GM13976 (cell line): ENCODE measurements around the gene MINDY4.
"Not testable (repeated sequence)": the region's sequence is repeated elsewhere in the genome, so short reads cannot be mapped to it uniquely, and the experiment has no call there.

Experiments used
- DNase-seq: peaks from one replicate; pipeline ENCODE4 v3.0.0; 2012; ENCODE audit warnings: low spot score
- in situ Hi-C: fragments of 300-500 bp; cut with MboI; formaldehyde crosslinking; loops from one replicate; pipeline ENCODE4 v1.12.0; 2022; ENCODE audit warnings: low sequenced_read_pairs, mixed read lengths, inconsistent platforms; ENCODE audit not compliant: unreplicated experiment
- TF ChIP-seq, protein P1 (sequence below): IDR thresholded peaks from 2 replicates; pipeline ENCODE4 v1.5.1; 2012; ENCODE audit warnings: borderline replicate concordance, mild to moderate bottlenecking; ENCODE audit not compliant: insufficient read depth; ENCODE audit errors: extremely low read depth, missing control alignments, control extremely low read depth

Gene MINDY4

DNA sequence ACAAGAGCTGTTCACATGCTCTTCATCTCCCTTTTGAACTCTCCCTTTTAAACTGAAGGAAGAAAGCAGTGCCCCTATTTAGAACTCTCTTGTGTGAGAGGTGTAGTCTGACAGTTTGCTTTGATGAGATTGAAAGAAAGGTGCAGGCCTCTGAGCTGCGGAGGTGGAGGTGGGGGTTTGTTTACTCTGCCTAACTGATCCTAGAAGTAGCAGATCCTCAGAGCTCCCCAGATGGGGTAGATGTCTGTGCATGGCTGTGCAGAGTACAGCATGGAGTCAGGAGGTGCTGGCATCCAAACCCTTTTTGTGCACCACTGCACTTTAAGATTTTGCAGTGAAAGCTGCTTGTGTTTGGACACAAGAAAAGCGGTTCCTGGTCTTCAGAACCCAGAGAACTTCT, 58.3 kb downstream of the MINDY4 start:
- in situ Hi-C loops, result no loop called here
- TF ChIP-seq, protein P1, sequence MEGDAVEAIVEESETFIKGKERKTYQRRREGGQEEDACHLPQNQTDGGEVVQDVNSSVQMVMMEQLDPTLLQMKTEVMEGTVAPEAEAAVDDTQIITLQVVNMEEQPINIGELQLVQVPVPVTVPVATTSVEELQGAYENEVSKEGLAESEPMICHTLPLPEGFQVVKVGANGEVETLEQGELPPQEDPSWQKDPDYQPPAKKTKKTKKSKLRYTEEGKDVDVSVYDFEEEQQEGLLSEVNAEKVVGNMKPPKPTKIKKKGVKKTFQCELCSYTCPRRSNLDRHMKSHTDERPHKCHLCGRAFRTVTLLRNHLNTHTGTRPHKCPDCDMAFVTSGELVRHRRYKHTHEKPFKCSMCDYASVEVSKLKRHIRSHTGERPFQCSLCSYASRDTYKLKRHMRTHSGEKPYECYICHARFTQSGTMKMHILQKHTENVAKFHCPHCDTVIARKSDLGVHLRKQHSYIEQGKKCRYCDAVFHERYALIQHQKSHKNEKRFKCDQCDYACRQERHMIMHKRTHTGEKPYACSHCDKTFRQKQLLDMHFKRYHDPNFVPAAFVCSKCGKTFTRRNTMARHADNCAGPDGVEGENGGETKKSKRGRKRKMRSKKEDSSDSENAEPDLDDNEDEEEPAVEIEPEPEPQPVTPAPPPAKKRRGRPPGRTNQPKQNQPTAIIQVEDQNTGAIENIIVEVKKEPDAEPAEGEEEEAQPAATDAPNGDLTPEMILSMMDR, result no peak
- DNase-seq, result no peak

DNA sequence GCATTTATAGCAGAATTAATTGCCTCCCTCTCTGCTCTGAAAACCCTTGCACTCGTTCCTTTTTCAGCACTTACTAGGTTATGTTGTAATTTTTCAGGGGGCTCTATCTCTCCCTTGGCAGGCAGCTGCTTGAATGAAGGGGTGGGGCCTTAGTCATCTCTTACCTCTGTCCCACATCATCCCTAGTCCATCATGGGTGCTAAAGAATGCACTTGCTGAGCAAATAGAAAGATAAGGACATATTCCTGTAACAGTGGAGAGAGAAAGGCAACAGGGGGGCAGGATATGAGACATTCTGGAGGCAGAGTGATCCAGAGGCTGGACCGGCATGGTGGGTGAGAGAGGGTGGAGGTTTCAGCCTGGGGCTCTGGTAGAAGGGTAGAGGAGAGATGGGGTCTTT, 60.0 kb downstream of the MINDY4 start:
- TF ChIP-seq, protein P1, result no peak
- in situ Hi-C loops, result no loop called here
- no peak for DNase-seq

DNA sequence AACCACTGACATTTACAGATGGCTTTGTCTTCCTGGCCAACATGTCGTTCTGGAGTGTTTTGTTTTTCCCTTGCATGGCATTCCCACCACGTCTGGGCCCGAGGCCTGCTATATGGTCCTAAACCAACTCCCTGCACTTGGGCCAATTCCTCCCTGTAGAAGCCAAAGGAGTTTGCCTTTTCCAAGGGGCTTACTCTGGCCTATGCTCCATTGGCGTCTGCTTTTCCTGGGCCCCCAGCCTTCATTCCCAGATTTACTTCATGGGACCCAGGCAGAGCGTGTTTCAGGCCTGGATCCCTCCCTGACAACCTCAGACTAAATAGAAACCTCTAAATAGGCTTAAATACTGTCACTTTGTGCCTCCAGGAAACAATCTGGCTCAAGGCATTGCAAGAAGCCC, 60.7 kb downstream of the MINDY4 start:
- no peak for DNase-seq
- in situ Hi-C loops, result no loop called here
- TF ChIP-seq, protein P1, result no peak

DNA sequence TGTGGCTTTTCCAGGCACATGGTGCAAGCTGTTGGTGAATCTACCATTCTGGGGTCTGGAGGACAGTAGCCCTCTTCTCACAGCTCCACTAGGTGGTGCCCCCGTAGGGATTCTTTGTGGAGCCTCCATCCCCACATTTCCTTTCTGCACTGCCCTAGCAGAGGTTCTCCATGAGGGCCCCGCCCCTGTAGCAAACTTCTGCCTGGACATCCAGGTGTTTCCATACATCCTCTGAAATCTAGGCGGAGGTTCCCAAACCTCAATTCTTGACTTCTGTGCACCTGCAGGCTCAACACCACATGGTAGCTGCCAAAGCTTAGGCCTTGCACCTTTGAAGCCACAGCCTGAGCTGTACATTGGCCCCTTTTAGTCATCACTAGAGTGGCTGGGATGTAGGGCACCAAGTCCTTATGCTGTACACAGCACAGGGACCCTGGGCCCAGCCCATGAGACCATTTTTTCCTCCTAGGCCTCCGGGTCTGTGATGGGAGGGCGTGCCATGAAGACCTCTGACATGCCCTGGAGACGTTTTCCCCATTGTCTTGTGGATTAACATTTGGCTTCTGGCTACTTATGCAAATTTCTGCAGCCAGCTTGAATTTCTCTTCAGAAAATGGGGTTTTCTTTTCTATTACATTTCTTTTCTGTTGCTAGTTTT, 62.9 kb downstream of the MINDY4 start:
- in situ Hi-C loops, DNase-seq: not testable (repeated sequence)

DNA sequence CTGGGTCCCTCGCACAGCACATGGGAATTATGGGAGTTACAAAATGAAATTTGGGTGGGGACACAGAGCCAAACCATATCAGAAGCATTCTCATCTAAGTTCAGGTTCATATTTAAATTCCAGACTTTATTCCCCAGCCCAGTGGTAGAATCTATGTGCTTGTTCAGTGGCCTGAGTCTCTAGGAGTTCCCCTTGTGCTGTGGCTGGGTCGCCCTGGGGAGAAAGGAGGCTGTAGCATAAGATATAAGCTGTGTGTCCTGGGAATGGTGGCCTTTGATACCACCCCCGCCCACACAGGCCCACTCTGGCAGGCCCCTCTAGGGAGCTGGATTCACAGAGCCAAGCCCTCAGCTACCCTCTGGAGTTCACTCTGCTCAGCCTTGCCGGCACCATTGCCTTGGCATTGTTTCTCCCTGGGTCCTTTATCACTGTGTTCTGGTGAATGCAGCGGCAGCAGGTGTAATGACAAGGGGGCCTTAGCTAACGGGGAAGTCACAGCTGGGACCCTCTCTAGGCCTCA, 64.2 kb downstream of the MINDY4 start:
- in situ Hi-C loops, result no loop called here
- TF ChIP-seq, protein P1, result no peak

DNA sequence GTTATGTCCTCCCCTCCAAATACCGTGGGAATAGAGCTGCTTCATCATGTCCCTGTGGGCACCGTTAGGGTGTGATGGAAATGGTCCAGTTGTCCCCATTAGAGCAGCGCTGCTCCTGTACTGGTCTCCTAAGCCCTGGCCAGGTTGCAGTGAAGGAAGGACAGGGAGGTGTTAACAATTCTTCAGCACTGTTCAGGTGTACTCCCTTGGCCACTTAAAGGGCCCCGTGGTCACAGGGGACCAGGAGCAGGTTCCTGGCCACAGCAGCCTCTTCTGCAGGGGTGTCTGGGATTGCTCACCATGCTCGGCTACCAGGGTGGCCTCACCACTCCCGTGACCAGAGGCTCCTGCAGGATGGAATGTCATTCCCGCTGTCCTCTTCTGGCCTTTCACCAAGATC, 65.8 kb downstream of the MINDY4 start:
- DNase-seq, result no peak
- TF ChIP-seq, protein P1, result no peak
- in situ Hi-C loops, result no loop called here

More for the DNA sequence above, 64.2 kb downstream of the MINDY4 start:
- DNase-seq, result no peak

DNA sequence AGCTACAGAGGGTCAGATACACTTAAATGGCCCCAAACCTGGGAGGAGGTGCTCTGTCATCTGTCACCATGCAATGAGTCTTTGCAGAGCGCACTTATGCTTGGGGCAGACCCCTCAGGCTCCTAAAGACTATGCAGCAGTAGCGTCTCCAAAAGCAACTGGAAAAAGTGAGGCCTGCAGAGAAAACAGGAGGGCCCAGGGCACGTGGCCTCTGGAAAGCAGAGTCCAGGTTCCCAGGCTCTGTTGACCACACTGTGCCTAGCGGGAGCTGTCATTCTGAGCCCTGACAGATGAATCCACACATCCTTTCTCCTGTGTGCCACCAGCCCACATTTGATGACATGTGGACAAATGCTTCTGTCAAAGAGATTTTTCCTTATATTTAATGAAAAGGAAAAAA, 66.4 kb downstream of the MINDY4 start:
- no peak for DNase-seq
- in situ Hi-C loops, result no loop called here
- TF ChIP-seq, protein P1, result no peak
